ENCODE data around the gene JMJD7.
"Not testable (repeated sequence)": the region's sequence is repeated elsewhere in the genome, so short reads cannot be mapped to it uniquely, and the experiment has no call there.

Gene JMJD7

GRCh38 chr15:41822957-41823356 lies 4.9 kb upstream of the JMJD7 start:
- no peak for DNase-seq (ENCODE audit: low spot score)

GRCh38 chr15:41823502-41823901 lies 4.4 kb upstream of the JMJD7 start:
- DNase-seq (ENCODE audit: low spot score), result no peak

- no peak for DNase-seq (ENCODE audit: low spot score)
Measured at GRCh38 chr15:41824062-41824745, 3.7 kb upstream of the JMJD7 start.

- DNase-seq (ENCODE audit: low spot score), result no peak
Measured at GRCh38 chr15:41825145-41825544, 2.7 kb upstream of the JMJD7 start.

GRCh38 chr15:41825572-41826535 lies 2.0 kb upstream of the JMJD7 start:
- no peak for DNase-seq (ENCODE audit: low spot score)

- DNase-seq (ENCODE audit: low spot score), result no peak
Measured at GRCh38 chr15:41827290-41827879, 507 bp upstream of the JMJD7 start.

- DNase-seq (ENCODE audit: low spot score), result peak; percentile 37
Measured at GRCh38 chr15:41828807-41829141, 882 bp downstream of the JMJD7 start.

GRCh38 chr15:41829959-41830646 lies 2.2 kb downstream of the JMJD7 start:
- no peak for DNase-seq (ENCODE audit: low spot score)

GRCh38 chr15:41831291-41831690 lies 3.4 kb downstream of the JMJD7 start:
- DNase-seq (ENCODE audit: low spot score), result not testable (repeated sequence)

GRCh38 chr15:41832208-41832607 lies 4.3 kb downstream of the JMJD7 start:
- no peak for DNase-seq (ENCODE audit: low spot score)

GRCh38 chr15:41832875-41833274 lies 5.0 kb downstream of the JMJD7 start:
- no peak for DNase-seq (ENCODE audit: low spot score)

GRCh38 chr15:41834096-41834495 lies 6.2 kb downstream of the JMJD7 start:
- DNase-seq (ENCODE audit: low spot score), result no peak

- no peak for DNase-seq (ENCODE audit: low spot score)
Measured at GRCh38 chr15:41836073-41836472, 8.2 kb downstream of the JMJD7 start.

GRCh38 chr15:41836713-41837454 lies 9.0 kb downstream of the JMJD7 start:
- no peak for DNase-seq (ENCODE audit: low spot score)

- no peak for DNase-seq (ENCODE audit: low spot score)
Measured at GRCh38 chr15:41838400-41838897, 10.6 kb downstream of the JMJD7 start, which contains the start of gene PLA2G4B. PLA2G4B (plus strand) TSS chr15:41838847; CDS start chr15:41838914, 67 bp downstream.

GRCh38 chr15:41839781-41840491 lies 12.0 kb downstream of the JMJD7 start:
- DNase-seq (ENCODE audit: low spot score), result no peak

- DNase-seq (ENCODE audit: low spot score), result no peak
Measured at GRCh38 chr15:41840673-41841072, 12.8 kb downstream of the JMJD7 start.

GRCh38 chr15:41841131-41841530 lies 13.2 kb downstream of the JMJD7 start:
- DNase-seq (ENCODE audit: low spot score), result no peak

- no peak for DNase-seq (ENCODE audit: low spot score)
Measured at GRCh38 chr15:41842229-41842628, 14.3 kb downstream of the JMJD7 start.

GRCh38 chr15:41843571-41843970 lies 15.7 kb downstream of the JMJD7 start:
- DNase-seq (ENCODE audit: low spot score), result no peak

- DNase-seq (ENCODE audit: low spot score), result no peak
Measured at GRCh38 chr15:41844814-41845213, 16.9 kb downstream of the JMJD7 start.

Measured in pons (tissue), 1 donor.